ENCODE measurements around the gene ATRNL1.

The ATRNL1 gene

DNA sequence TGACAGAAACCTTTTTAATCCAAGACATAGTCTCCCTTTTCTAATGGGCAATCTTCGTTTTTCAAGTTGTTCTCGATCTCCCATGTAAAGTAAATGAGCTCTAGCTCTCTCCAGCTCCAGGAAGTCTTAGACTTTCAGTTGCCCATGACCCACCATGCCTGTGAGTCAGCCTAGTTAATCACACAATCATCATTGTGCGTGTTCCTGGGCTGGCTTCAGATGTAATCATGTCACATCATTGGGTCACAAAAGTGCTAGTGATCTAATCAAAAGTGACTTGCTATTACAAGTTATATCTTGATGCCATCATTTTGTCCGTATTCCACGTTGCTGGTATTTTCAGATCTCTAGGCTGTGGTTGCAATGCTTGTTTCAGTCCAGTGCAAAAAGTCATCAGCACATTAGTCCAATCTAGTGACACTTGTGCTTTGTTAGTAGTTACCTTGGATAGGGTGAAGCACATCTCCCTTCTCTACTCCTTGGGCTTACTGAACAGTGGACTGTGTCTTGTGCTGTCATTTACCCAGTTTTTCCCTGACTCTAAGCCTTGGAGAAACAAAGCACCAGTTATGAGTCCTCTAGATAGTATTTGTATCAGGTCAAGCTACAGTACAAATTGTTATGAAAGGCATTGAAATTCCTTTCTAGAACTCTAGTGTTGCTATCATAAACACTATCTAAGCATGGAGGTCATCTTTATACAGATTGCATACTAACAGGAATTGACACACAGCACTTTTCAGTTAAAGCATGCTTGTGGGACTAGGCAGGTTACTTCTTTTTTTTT, 863.3 kb downstream of the ATRNL1 start:
- TF ChIP-seq, protein P1, sequence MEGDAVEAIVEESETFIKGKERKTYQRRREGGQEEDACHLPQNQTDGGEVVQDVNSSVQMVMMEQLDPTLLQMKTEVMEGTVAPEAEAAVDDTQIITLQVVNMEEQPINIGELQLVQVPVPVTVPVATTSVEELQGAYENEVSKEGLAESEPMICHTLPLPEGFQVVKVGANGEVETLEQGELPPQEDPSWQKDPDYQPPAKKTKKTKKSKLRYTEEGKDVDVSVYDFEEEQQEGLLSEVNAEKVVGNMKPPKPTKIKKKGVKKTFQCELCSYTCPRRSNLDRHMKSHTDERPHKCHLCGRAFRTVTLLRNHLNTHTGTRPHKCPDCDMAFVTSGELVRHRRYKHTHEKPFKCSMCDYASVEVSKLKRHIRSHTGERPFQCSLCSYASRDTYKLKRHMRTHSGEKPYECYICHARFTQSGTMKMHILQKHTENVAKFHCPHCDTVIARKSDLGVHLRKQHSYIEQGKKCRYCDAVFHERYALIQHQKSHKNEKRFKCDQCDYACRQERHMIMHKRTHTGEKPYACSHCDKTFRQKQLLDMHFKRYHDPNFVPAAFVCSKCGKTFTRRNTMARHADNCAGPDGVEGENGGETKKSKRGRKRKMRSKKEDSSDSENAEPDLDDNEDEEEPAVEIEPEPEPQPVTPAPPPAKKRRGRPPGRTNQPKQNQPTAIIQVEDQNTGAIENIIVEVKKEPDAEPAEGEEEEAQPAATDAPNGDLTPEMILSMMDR (IDR thresholded peaks at IDR 0.05; ENCODE audit: insufficient read depth, low read depth, low read length, missing control alignments) = no peak
- H3K4me3 ChIP-seq (ENCODE audit: low read length) = no peak overlapping the region
- DNase-seq (ENCODE audit: low read depth) = peak; percentile 4

- no peak for DNase-seq (ENCODE audit: low read depth)
- TF ChIP-seq, protein P1 (IDR thresholded peaks at IDR 0.05; ENCODE audit: insufficient read depth, low read depth, low read length, missing control alignments) = no peak
- no peak overlapping the region for H3K4me3 ChIP-seq (ENCODE audit: low read length)
Measured at GRCh38 chr10:115957012-115957399, 863.8 kb downstream of the ATRNL1 start.

- no peak overlapping the region for H3K4me3 ChIP-seq (ENCODE audit: low read length)
- DNase-seq (ENCODE audit: low read depth) = no peak
- TF ChIP-seq, protein P1 (IDR thresholded peaks at IDR 0.05; ENCODE audit: insufficient read depth, low read depth, low read length, missing control alignments) = no peak
Measured at GRCh38 chr10:115957786-115958442, 864.7 kb downstream of the ATRNL1 start.

DNA sequence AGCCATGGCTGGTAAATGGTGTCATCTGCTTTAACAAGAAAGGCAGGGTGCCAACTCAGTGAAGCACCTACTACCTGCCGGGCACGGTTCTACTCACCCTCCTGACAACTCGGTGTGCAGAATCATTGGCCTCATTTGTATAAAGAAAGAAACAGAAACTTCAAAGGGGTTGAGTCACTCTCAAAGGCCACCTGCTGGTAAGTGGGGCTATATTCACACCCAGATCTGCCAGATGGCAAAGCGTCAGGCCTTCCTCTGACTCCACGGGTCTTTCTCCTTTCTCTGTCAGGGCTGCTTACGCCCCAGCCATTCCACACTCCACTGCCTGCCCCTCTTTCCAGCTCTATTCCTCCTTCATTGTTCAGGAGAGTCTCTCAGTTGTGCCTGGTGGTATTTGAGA, 870.7 kb downstream of the ATRNL1 start:
- no peak overlapping the region for H3K4me3 ChIP-seq (ENCODE audit: low read length)
- TF ChIP-seq, protein P1 (IDR thresholded peaks at IDR 0.05; ENCODE audit: insufficient read depth, low read depth, low read length, missing control alignments) = no peak
- no peak for DNase-seq (ENCODE audit: low read depth)

DNA sequence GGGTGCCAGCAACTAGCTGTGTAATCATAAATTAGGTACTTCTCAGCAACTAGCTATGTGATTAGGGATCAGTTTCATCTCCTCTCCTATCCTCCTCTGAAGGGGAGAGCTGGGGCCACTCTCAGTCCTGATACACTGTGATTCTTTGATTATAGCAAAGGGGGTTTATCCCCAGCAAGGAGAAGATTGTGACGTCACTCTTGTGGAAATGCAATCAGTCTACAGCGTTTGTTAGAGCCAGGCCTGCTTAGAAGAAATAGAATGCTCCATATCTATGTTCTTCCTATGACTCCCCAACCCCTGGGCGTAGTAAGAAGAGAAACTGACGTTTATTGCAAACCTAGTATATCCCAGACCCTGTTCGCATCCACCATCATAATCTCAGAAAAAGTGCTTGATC, 871.7 kb downstream of the ATRNL1 start:
- DNase-seq (ENCODE audit: low read depth) = no peak
- TF ChIP-seq, protein P1 (IDR thresholded peaks at IDR 0.05; ENCODE audit: insufficient read depth, low read depth, low read length, missing control alignments) = no peak
- no peak overlapping the region for H3K4me3 ChIP-seq (ENCODE audit: low read length)

GRCh38 chr10:115965376-115965775, 872.2 kb downstream of the ATRNL1 start:
- H3K4me3 ChIP-seq (ENCODE audit: low read length) = no peak overlapping the region
- TF ChIP-seq, protein P1 (IDR thresholded peaks at IDR 0.05; ENCODE audit: insufficient read depth, low read depth, low read length, missing control alignments) = no peak
- no peak for DNase-seq (ENCODE audit: low read depth)

Data from epithelial cell of esophagus (primary cell).